ENCODE data around the gene FEV.
A peak's percentile ranks its signal among the peaks of the same experiment; 100 is the strongest.
"Not testable (repeated sequence)": the region's sequence is repeated elsewhere in the genome, so short reads cannot be mapped to it uniquely, and the experiment has no call there.

The FEV gene

GRCh38 chr2:218953366-218953954 lies 31.5 kb downstream of the FEV start:
- TF ChIP-seq CTCF (conservative IDR thresholded peaks at IDR 0.05; ENCODE audit: low read depth, low read length), result peak; percentile 17
- no peak for DNase-seq (ENCODE audit: low read depth)
- H3K4me3 ChIP-seq (ENCODE audit: low read length), result no peak overlapping the region

- TF ChIP-seq CTCF (conservative IDR thresholded peaks at IDR 0.05; ENCODE audit: low read depth, low read length), result no peak
- no peak for DNase-seq (ENCODE audit: low read depth)
- no peak overlapping the region for H3K4me3 ChIP-seq (ENCODE audit: low read length)
Measured at GRCh38 chr2:218952160-218952559, 32.8 kb downstream of the FEV start.

- DNase-seq (ENCODE audit: low read depth), result no peak
- H3K4me3 ChIP-seq (ENCODE audit: low read length), result no peak overlapping the region
- no peak for TF ChIP-seq CTCF (conservative IDR thresholded peaks at IDR 0.05; ENCODE audit: low read depth, low read length)
Measured at GRCh38 chr2:218946621-218947020, 38.4 kb downstream of the FEV start.

GRCh38 chr2:218944759-218945404 lies 40.1 kb downstream of the FEV start:
- DNase-seq (ENCODE audit: low read depth), result no peak
- no peak for TF ChIP-seq CTCF (conservative IDR thresholded peaks at IDR 0.05; ENCODE audit: low read depth, low read length)

GRCh38 chr2:218931751-218932150 lies 53.2 kb downstream of the FEV start:
- not testable (repeated sequence) for DNase-seq (ENCODE audit: low read depth); H3K4me3 ChIP-seq (ENCODE audit: low read length)

More at GRCh38 chr2:218944759-218945404, 40.1 kb downstream of the FEV start:
- H3K4me3 ChIP-seq (ENCODE audit: low read length), result no peak overlapping the region

All from retinal pigment epithelial cell (primary cell).